K562 (cell line): ENCODE data around the gene MAGI2.

Experiments used
- ARID3A ChIP-seq: IDR thresholded peaks from 2 replicates; pipeline ENCODE4 v1.6.1; 2012; ENCODE audit warnings: low read depth, low read length, improper control_type of control experiment, borderline replicate concordance
- CBX2 ChIP-seq: fragments of 200-600 bp; sonication (generic); IDR thresholded peaks from one replicate; pipeline ENCODE4 v1.6.1; 2012; ENCODE audit warnings: mild to moderate bottlenecking, low read length, inconsistent platforms; ENCODE audit not compliant: insufficient read depth, poor library complexity, severe bottlenecking
- CTCF ChIP-seq, 3 experiments: IDR thresholded peaks in 2 of 3; conservative IDR thresholded peaks in 1 of 3; 2 replicates each; pipeline ENCODE4 v1.5.1; 2011 to 2012; ENCODE audit warnings: low read length in 3 of 3, mild to moderate bottlenecking in 3 of 3, control low read depth in 2 of 3, improper control_type of control experiment in 1 of 3, inconsistent platforms in 1 of 3, low read depth in 1 of 3, mixed read lengths in 1 of 3, moderate library complexity in 1 of 3; ENCODE audit not compliant: insufficient read depth in 2 of 3
- JUNB ChIP-seq: fragments of 450-650 bp; formaldehyde crosslinking; conservative IDR thresholded peaks from 2 replicates; pipeline ENCODE4 v1.4.0; 2020; ENCODE audit warnings: mild to moderate bottlenecking
- POLR2A ChIP-seq: fragments of 450-650 bp; conservative IDR thresholded peaks from 2 replicates; pipeline ENCODE4 v1.6.1; 2016
- POLR2AphosphoS5 ChIP-seq: IDR thresholded peaks from 2 replicates; pipeline ENCODE4 v1.6.1; 2011; ENCODE audit warnings: mild to moderate bottlenecking, low read depth, low read length, moderate library complexity; ENCODE audit not compliant: control insufficient read depth, insufficient read depth
- REST ChIP-seq, 2 experiments: fragments of 450-650 bp; formaldehyde crosslinking in 1 of 2; IDR thresholded peaks; 2 replicates each; pipeline versions ENCODE4 v1.4.0 to v1.6.1; 2014 to 2020; ENCODE audit warnings: mild to moderate bottlenecking in 2 of 2, borderline replicate concordance in 1 of 2, low read depth in 1 of 2
- SOX6 ChIP-seq: fragments of 450-650 bp; IDR thresholded peaks from 2 replicates; pipeline ENCODE4 v1.6.1; 2014; ENCODE audit warnings: mild to moderate bottlenecking
- TARDBP ChIP-seq: fragments of 450-650 bp; IDR thresholded peaks from 2 replicates; pipeline ENCODE4 v1.6.1; 2016
- TBP ChIP-seq: optimal IDR thresholded peaks from 2 replicates; pipeline ENCODE3; 2011; ENCODE audit warnings: low read depth, low read length, improper control_type of control experiment
- TFAM ChIP-seq: fragments of 250-450 bp; sonication (Bioruptor Pico); conservative IDR thresholded peaks from 2 replicates; pipeline ENCODE4 v1.5.0; 2021; ENCODE audit warnings: mild to moderate bottlenecking, moderate library complexity
- ZFP30 ChIP-seq: fragments of 250-450 bp; sonication (Bioruptor Pico); IDR thresholded peaks from 2 replicates; pipeline ENCODE4 v1.8.0; 2022; ENCODE audit warnings: moderate library complexity, mild to moderate bottlenecking, inconsistent platforms, borderline replicate concordance
- ZNF407 ChIP-seq: fragments of 450-650 bp; IDR thresholded peaks from 2 replicates; pipeline ENCODE4 v1.6.1; 2016; ENCODE audit warnings: low read depth

- TF ChIP-seq ZNF407: no peak
- TF ChIP-seq TBP: no peak
- TF ChIP-seq CTCF (IDR thresholded peaks at IDR 0.05 in 2 of 3, conservative IDR thresholded peaks at IDR 0.05 in 1 of 3; ENCODE audit: insufficient read depth in 2 of 3, low read depth in 1 of 3, low read length in 3 of 3): no peak
- no peak for TF ChIP-seq CBX2
- TF ChIP-seq ARID3A: no peak
- TF ChIP-seq POLR2AphosphoS5: no peak
- TF ChIP-seq REST (IDR thresholded peaks at IDR 0.05; ENCODE audit: borderline replicate concordance): no peak
- no peak for TF ChIP-seq REST (CRISPR knock-in tag; IDR thresholded peaks at IDR 0.05; ENCODE audit: low read depth)
- TF ChIP-seq JUNB: no peak
- TF ChIP-seq POLR2A: no peak
- TF ChIP-seq SOX6: no peak
- no peak for TF ChIP-seq TFAM
- TF ChIP-seq ZFP30 (CRISPR knock-in tag): no peak
- no peak for TF ChIP-seq TARDBP
Measured at GRCh38 chr7:78396210-78396609, 1057.3 kb downstream of the MAGI2 start.
